Panc1 (cell line): ENCODE data around the gene SUSD4. TPM values are rescaled to one million over a fixed set of nuclear protein-coding genes. Genes with fewer than 3 reads are reported as not detected.

ENCODE experiments used
- ATAC-seq: fragments of 200-7000 bp; cut with Tn5 transposase; 2 replicates; pipeline ENCODE4 v1.9.1; 2020; ENCODE audit warnings: mild to moderate bottlenecking, moderate library complexity
- BruUV-seq: library from RNA; stranded (reverse); fragments of 400-500 nt; replicated peaks from 2 replicates; lab custom pipeline; 2021; lab: Mats Ljungman, UMichigan
- CTCF ChIA-PET: fragments of 300-600 bp; sonication (Branson Sonifier 250); formaldehyde crosslinking; loops from one replicate; lab custom pipeline; 2022; ENCODE audit warnings: antibody characterized with exemption; lab: Charles Lee
- POLR2A ChIA-PET: fragments of 300-600 bp; sonication (Branson Sonifier 250); formaldehyde crosslinking; loops from one replicate; lab custom pipeline; 2022; ENCODE audit warnings: antibody characterized with exemption; lab: Charles Lee
- DNase-seq: peaks from one replicate; pipeline ENCODE4 v3.0.0-alpha.2; 2010; ENCODE audit warnings: low read depth, low spot score
- H3K27ac ChIP-seq: 2 replicates; pipeline ENCODE4 v1.5.1; 2011; ENCODE audit warnings: mild to moderate bottlenecking, low read length, inconsistent platforms
- H3K27me3 ChIP-seq: fragments of 200-500 bp; sonication (Bioruptor generic); 2 replicates; pipeline ENCODE4 v1.6.0; 2014; ENCODE audit warnings: low read length, inconsistent platforms; ENCODE audit not compliant: control insufficient read depth, insufficient read depth
- H3K36me3 ChIP-seq: fragments of 200-500 bp; sonication (Bioruptor generic); 2 replicates; pipeline ENCODE4 v1.5.1; 2014; ENCODE audit warnings: inconsistent platforms, mild to moderate bottlenecking, low read length, moderate library complexity; ENCODE audit not compliant: control insufficient read depth, insufficient read depth
- H3K4me1 ChIP-seq: 2 replicates; pipeline ENCODE4 v1.5.1; 2011; ENCODE audit warnings: inconsistent platforms, mild to moderate bottlenecking, low read length, moderate library complexity; ENCODE audit not compliant: control insufficient read depth, insufficient read depth
- H3K4me3 ChIP-seq, 2 experiments: 2 replicates each; pipeline ENCODE4 v1.5.1; 2011 to 2012; ENCODE audit warnings: low read depth in 2 of 2, low read length in 2 of 2, mild to moderate bottlenecking in 2 of 2, inconsistent platforms in 1 of 2, moderate library complexity in 1 of 2
- H3K9me3 ChIP-seq: fragments of 200-500 bp; sonication (Bioruptor generic); 2 replicates; pipeline ENCODE4 v1.5.1; 2014; ENCODE audit warnings: low read depth, mild to moderate bottlenecking, inconsistent platforms, low read length, moderate library complexity; ENCODE audit not compliant: control insufficient read depth, insufficient read depth
- POLR2AphosphoS5 ChIP-seq: IDR thresholded peaks from 2 replicates; pipeline ENCODE4 v1.6.1; 2012; ENCODE audit warnings: mild to moderate bottlenecking, low read depth, low read length, moderate library complexity
- SIN3A ChIP-seq: IDR thresholded peaks from 2 replicates; pipeline ENCODE4 v1.6.1; 2012; ENCODE audit warnings: low read depth, mild to moderate bottlenecking, low read length, moderate library complexity, borderline replicate concordance; ENCODE audit not compliant: insufficient read depth
- TCF7L2 ChIP-seq: IDR thresholded peaks from 2 replicates; pipeline ENCODE4 v1.6.1; 2011; ENCODE audit warnings: mild to moderate bottlenecking, low read depth, low read length, inconsistent platforms
- in situ Hi-C: cut with HindIII; loops from 2 replicates; pipeline ENCODE4 v1.10.0; 2016; ENCODE audit warnings: low sequenced_read_pairs, low pct_unique_long_range_greater_than_20kb
- intact Hi-C: fragments of 100-400 bp; cut with micrococcal nuclease; formaldehyde crosslinking; loops from one replicate; pipeline ENCODE4 v1.10.0; 2022; ENCODE audit not compliant: unreplicated experiment
- total RNA-seq: library from RNA; stranded (reverse); gene quantifications from one replicate; pipeline ENCODE4 v1.2.1, GENCODE V29; 2021; ENCODE audit not compliant: unreplicated experiment
- TF ChIP-seq, protein P1 (sequence below): fragments of 450-650 bp; IDR thresholded peaks from 2 replicates; pipeline ENCODE4 v1.5.1; 2017; ENCODE audit warnings: mild to moderate bottlenecking
- TF ChIP-seq, protein P2 (sequence below), 2 experiments: IDR thresholded peaks; 2 replicates each; pipeline ENCODE4 v1.6.1; 2011 to 2012; ENCODE audit warnings: low read depth in 2 of 2, control low read depth in 1 of 2, low read length in 1 of 2, mild to moderate bottlenecking in 1 of 2, moderate library complexity in 1 of 2; ENCODE audit not compliant: insufficient read depth in 1 of 2

SUSD4 gene
- total RNA-seq, 1 experiment from 2014 or later, result 0.28 TPM

DNA sequence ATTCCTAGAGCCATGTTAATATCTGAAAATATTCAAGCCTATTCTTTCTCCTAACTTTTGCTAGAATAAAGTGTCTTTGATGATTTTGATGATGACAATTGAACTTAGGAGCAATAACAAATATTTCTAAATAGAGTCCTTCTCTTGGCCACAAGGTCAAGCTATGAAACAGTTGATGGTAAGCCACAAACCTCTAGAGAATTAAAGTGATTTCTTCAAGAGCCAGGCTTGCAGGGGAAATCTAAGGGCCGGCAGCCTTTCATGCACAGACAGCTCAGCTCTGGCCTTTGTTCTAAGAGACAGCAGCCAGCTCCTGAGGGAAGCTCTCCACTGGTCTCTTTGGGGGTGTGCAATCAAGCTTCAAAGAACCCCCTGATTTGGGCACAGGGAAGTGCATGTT, 59.0 kb downstream of the SUSD4 start:
- in situ Hi-C loops (no loop called here), intact Hi-C loops (no loop called here)

DNA sequence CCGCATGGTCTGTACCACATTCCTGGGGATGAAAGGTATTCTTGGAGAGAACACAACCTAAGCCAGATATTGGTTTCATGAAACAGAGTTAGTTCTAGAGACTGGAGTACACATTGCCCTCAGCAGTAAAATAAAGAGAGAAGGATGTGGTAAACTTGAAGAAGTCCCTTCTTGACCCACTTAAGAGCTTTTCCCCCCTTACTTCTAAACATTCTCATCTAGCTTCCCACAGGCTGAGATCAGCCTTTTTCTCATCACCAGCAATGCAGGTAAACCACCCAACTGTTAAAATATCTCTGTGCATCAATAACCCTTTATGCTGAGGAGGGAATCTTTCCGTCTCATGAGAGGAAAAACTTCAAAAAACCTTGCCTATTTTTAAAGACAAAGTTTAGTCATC, 62.6 kb downstream of the SUSD4 start:
- intact Hi-C loops, result no loop called here
- ATAC-seq (no peak), DNase-seq (no peak)
- TF ChIP-seq POLR2AphosphoS5, result no peak
- no peak for TF ChIP-seq SIN3A
- TF ChIP-seq, protein P1, sequence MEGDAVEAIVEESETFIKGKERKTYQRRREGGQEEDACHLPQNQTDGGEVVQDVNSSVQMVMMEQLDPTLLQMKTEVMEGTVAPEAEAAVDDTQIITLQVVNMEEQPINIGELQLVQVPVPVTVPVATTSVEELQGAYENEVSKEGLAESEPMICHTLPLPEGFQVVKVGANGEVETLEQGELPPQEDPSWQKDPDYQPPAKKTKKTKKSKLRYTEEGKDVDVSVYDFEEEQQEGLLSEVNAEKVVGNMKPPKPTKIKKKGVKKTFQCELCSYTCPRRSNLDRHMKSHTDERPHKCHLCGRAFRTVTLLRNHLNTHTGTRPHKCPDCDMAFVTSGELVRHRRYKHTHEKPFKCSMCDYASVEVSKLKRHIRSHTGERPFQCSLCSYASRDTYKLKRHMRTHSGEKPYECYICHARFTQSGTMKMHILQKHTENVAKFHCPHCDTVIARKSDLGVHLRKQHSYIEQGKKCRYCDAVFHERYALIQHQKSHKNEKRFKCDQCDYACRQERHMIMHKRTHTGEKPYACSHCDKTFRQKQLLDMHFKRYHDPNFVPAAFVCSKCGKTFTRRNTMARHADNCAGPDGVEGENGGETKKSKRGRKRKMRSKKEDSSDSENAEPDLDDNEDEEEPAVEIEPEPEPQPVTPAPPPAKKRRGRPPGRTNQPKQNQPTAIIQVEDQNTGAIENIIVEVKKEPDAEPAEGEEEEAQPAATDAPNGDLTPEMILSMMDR, result no peak
- TF ChIP-seq TCF7L2, result no peak
- TF ChIP-seq, protein P2, sequence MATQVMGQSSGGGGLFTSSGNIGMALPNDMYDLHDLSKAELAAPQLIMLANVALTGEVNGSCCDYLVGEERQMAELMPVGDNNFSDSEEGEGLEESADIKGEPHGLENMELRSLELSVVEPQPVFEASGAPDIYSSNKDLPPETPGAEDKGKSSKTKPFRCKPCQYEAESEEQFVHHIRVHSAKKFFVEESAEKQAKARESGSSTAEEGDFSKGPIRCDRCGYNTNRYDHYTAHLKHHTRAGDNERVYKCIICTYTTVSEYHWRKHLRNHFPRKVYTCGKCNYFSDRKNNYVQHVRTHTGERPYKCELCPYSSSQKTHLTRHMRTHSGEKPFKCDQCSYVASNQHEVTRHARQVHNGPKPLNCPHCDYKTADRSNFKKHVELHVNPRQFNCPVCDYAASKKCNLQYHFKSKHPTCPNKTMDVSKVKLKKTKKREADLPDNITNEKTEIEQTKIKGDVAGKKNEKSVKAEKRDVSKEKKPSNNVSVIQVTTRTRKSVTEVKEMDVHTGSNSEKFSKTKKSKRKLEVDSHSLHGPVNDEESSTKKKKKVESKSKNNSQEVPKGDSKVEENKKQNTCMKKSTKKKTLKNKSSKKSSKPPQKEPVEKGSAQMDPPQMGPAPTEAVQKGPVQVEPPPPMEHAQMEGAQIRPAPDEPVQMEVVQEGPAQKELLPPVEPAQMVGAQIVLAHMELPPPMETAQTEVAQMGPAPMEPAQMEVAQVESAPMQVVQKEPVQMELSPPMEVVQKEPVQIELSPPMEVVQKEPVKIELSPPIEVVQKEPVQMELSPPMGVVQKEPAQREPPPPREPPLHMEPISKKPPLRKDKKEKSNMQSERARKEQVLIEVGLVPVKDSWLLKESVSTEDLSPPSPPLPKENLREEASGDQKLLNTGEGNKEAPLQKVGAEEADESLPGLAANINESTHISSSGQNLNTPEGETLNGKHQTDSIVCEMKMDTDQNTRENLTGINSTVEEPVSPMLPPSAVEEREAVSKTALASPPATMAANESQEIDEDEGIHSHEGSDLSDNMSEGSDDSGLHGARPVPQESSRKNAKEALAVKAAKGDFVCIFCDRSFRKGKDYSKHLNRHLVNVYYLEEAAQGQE (IDR thresholded peaks at IDR 0.05; ENCODE audit: insufficient read depth in 1 of 2, low read depth in 2 of 2, low read length in 1 of 2), result no peak
- Histone ChIP-seq H3K36me3 (no peaks in the 10 kb centered on the region), H3K9me3 (peaks cover 3% of the 10 kb centered on the region; the same call in 1 of the 2 replicates), H3K27ac (no peak overlapping the region), H3K27me3 (no peaks in the 10 kb centered on the region), H3K4me1 (no peaks in the 10 kb centered on the region), H3K4me3 (no peak overlapping the region)
- CTCF ChIA-PET, result no interaction called here
- POLR2A ChIA-PET, result no interaction called here
- in situ Hi-C loops, result no loop called here
- no TSS peak for BruUV-seq

More for the DNA sequence above, 59.0 kb downstream of the SUSD4 start:
- Histone ChIP-seq H3K27me3 (no peaks in the 10 kb centered on the region), H3K4me1 (no peaks in the 10 kb centered on the region), H3K9me3 (peaks cover 3% of the 10 kb centered on the region; the same call in 1 of the 2 replicates), H3K4me3 (no peak overlapping the region), H3K27ac (no peak overlapping the region), H3K36me3 (no peaks in the 10 kb centered on the region)
- TF ChIP-seq POLR2AphosphoS5 (no peak), TCF7L2 (no peak), SIN3A (no peak)
- TF ChIP-seq, protein P2 (IDR thresholded peaks at IDR 0.05; ENCODE audit: insufficient read depth in 1 of 2, low read depth in 2 of 2, low read length in 1 of 2), result no peak
- TF ChIP-seq, protein P1, result no peak
- ChIA-PET CTCF (no interaction called here), POLR2A (no interaction called here)
- DNase-seq (no peak), ATAC-seq (no peak)
- no TSS peak for BruUV-seq
